Stimulated activated CD8-positive, alpha-beta memory T cell treated with anti-CD3 and anti-CD28 coated beads, Interleukin-7, amount 100 ng/mL, for 48 hours (primary cell): Measurements from ENCODE around the gene FUZ.

ENCODE experiments used
- DNase-seq, 2 donors: peaks; one replicate each; pipeline ENCODE4 v3.0.0-alpha.2; 2020; ENCODE audit warnings: low read depth in 1 of 2; ENCODE audit errors: extremely low read depth in 1 of 2

Gene FUZ

DNA sequence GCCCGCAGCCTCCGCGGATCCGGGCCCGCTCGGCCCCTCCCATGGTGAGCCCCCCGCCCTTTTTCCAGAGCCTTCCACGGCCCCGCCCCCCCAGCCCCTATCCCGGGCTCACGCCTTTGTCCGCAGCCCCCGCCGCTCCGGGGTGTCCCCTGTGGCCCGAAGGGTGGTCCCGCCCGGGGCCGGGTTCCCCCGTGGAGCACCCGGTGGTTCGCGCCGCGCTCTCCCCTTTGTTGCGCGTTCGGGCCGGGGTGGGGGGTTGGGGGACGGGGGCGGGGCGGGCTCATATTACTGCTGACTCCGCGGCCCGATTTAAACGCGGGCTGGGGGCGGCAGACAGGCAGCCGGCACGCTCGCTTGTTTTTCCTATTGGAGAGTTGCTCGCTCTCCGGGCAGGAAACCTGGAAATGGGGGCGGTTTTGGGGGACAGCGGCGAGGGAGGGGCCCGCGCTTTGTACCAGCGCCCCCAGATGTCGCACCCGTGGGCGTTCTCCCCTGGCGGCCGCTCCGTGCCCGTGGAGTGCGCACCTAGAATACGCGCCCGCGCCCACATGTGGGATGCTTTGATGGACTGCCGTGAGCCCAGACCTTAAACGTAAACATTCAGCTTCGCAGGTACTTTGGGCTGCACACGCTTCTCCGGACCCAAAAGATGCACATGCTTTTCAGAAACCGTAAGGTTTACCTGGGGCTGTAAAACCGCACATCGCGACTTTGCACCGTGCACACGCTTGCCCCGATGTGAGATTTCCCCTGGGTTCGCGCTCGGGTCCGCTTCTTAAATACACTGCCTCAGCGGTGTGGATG is 38.6 kb upstream of the FUZ start:
- no peak for DNase-seq

DNA sequence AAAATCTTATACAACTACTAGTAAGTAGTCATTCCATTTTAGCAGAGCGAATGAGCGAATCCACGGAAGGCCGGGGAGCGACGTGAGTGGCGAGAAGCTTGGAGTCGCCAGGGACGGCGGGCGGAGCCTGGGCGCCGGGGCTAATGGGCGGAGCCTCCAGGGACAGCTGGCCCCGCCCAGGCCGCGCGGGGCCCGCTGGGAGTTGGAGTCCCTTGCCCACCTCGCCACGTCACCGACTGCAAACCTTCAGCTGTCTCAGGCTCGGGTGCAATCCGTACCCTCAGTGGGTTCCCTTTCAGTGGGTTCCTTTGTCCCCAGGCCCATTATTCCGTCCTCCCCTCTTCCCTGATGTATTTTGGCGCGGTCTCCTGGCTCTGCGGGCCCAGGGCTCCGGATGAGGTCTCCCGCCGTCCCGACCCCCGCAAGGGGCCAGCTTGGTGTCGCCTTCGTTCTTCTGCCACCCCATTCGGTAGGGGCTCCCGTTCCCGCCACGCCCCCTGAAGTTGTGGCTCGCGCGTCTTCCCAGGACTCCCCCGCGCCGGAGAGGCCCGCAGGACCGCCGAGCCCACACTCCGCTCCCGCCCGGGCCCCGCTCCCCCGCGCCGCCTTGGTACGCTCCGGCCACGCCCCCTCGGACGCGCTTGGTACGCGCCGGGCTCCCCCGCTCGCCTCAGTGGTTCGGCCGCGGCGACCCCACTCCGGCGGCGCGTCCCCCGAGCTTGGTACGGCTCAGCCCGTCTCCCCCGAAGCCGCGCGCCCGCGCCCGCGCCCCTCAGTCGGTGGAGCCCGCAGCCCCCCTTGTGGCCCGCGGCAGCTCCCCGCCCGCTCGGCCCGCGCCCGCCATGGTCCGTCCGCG is 37.6 kb upstream of the FUZ start, which contains the start of gene PTOV1:
TSS of gene PTOV1 (plus strand) at position 673 of the 856 bp plus-strand sequence.
- DNase-seq = peak; percentile 78 to 81

DNA sequence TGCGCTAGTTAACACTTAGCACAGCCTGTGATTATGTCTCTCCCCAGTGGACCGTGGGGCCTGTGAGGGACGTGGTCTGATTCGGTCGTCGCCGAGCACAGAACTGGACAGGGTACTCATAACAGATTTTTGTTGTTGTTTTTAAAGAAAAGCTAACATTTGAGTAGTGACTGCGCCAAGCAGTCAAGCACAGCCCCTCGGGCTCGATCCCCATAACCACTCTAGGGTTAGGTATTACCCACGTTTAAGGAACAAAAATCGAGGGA is 37.1 kb upstream of the FUZ start:
- DNase-seq = no peak

GRCh38 chr19:49849433-49850220 is 36.5 kb upstream of the FUZ start:
- no peak for DNase-seq

GRCh38 chr19:49848938-49849337 is 35.8 kb upstream of the FUZ start:
- no peak for DNase-seq

GRCh38 chr19:49847731-49848696 is 34.9 kb upstream of the FUZ start:
- no peak for DNase-seq

- DNase-seq = no peak
These were observed 33.3 kb upstream of the FUZ start for GRCh38 chr19:49846408-49846807.

DNA sequence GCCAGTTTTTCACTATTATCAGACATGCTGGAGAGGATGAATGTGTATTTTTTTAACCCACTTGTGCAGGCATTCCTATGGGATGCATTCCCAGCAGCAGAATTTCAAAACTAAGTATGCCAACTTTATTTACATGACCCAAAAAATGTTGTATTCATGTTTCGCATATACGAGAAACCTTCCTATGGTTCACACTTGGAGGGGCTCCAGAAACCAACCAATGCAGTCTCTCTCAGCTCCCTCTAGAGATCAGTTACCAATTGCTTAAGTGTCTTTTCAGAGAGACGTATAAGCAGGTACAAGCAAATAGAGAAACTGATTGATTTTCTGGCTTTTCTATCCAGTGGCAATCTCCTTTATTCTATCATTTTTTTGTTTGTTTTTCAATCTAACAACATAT is 32.3 kb upstream of the FUZ start:
- DNase-seq = no peak

- no peak for DNase-seq
These were observed 31.3 kb upstream of the FUZ start for GRCh38 chr19:49844138-49845095.

DNA sequence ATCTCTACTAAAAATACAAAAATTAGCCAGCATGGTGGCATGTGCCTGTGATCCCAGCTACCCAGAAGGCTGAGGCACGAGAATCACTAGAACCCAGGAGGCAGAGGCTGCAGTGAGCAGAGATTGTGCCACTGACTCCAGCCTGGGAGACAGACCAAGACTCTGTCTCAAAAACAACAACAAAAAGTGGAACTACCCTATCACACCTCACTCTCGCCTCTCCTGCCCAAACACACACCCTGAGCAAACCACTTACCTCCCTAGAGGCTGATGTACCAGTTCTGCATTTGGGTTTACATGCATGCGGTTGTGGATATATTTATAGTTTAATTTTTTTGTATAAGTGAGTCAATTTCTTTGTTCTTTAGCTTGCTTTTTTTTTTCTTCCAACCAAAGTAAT is 30.2 kb upstream of the FUZ start:
- DNase-seq = no peak

DNA sequence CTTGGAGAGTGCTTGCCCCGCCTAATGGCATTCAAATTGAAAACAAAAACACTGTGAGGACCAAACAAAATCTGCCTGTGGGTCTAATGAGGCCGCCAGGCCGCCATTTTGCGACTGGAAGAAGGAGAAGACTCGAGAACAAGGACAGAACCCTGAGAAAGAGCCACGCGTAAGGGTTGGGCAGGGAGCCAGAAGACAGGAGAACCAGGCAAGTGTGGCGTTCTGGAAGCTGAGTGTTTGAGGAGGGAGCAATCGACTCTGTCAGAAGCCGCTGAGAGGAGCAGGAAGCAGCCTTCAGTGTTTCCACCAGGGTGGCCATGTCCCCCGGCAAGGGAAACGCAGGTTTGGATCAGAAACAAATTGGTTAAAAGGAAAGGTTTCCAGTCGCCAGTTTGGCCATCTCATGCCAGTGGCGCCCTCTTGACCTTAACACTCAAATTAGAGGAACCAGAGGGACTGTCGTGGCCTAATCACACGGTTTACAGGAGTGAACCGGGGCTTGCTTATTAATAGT is 27.7 kb upstream of the FUZ start:
- no peak for DNase-seq

GRCh38 chr19:49840321-49840720 is 27.2 kb upstream of the FUZ start:
- no peak for DNase-seq

DNA sequence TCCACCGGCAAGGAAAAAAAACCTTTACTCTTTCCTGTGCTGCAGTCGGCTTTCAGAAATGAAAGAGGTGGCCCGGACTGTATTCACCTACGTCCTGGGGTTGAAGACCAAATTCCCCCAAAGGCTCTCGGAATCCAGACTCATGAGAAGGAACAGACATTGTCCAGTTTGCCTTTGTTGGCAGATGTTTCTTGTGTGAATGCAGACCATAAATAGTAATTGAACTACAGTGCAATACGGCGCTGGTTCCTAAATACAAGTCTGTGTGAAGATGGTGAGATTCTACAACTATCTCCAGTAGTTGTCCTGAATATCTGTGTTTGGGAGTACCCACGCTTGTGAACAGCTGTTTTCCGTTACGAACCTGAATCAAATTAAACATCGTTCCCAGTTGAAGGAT is 26.6 kb upstream of the FUZ start:
- DNase-seq = no peak

DNA sequence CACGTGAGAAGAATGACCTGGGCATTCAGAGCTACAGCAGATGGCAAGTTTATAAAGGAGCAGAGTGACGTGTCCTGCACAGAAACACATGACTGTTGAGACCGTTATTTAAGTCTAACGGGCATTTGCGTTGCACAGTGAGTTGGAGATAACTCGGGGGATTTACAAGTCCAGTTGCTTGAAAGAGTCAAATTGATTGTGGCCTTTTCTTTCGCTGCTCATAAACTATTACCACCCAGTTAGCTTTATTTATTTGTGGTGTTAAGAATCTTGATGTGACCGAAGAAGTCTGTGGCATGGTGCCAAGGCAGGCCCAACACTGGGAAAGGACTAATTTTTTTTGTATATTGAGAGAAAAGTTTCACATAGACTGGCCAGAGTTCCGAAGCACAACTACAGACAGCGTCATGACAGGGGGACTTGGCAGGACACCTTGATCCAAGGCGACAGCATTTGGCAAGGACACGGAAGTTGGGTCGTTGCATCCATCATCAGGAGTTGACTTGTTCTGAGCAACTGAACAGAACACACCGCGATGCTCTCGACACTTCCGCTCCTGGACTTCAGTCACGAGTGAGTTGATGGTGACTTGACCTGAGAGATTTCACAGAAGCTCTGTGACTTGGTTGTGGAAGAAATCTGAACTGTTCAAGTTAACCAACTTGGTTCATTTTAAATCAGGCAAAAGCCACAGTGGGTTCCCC is 25.9 kb upstream of the FUZ start:
- no peak for DNase-seq

DNA sequence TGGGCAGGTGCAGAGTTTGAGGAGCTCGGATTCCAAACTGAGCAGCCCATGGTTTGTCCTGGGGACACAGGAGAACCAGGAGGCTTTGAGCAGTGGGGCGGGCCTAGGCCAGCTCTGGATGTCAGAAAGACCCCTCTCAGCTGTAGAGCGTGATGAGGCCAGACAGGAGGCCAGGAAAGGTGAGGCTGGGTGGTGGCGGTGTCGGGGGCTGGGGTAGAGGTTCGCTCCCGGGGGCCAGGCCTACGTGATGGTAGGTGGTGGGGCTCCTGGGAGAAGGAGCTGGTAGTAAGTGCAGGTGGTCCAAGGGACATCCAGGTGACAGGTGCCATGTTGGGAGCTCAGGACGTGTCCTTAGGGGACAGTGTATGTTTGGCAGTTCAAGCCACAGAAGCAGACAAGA is 24.3 kb upstream of the FUZ start:
- no peak for DNase-seq

GRCh38 chr19:49837009-49837310 is 23.9 kb upstream of the FUZ start:
- no peak for DNase-seq

DNA sequence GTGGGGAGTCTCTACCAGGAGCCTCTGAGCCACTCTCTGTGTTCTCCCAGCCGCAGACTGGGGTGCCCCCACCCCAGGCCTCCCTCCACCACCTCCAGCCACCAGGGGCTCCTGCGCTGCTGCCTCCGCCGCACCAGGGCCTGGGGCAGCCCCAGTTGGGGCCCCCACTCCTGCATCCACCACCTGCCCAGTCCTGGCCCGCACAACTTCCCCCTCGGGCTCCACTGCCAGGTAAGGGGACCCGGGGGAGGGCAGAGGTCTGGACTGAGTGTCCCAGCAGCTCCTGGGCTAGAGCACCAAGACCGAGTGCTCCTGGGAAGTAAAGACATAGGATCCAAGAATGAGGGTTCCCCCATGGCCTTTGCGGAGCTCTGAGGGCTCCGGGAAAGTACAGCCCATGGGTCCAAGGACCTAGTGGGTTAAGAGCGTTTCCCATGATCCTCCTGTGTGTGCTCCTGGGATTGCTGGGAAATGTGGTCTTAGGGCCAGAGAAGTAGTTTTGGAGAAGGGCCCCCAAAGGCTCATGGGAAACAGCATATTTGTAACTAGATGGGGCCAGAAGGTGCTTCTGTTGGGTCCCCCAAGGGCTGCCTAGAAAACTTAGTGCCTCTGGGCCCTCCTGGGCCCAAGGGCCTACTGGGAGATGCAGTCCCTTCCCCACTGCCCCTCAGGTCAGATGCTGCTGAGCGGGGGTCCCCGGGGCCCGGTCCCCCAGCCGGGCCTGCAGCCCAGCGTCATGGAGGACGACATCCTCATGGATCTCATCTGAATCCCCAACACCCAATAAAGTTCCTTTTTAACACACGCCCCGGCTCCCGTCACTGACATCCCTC is 23.3 kb upstream of the FUZ start:
- no peak for DNase-seq

DNA sequence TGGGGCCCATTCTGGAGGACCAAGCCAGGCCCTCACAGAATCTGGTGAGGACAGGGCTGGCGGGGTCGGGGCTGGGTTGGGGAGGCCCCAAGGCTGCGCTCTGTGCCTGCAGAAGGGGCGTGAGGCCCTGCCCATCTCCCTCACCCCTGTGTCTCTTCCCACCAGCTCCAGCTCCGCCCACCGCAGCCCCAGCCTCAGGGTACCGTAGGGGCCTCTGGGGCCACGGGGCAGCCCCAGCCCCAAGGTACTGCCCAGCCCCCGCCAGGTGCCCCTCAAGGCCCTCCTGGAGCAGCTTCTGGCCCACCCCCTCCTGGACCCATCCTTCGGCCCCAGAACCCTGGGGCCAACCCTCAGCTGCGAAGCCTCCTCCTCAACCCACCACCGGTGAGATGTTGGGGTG is 22.5 kb upstream of the FUZ start:
- no peak for DNase-seq
